ENCODE measurements around the gene SLFN11.
A peak's percentile ranks its signal among the peaks of the same experiment; 100 is the strongest.
"Not testable (repeated sequence)": the region's sequence is repeated elsewhere in the genome, so short reads cannot be mapped to it uniquely, and the experiment has no call there.

The SLFN11 gene

DNA sequence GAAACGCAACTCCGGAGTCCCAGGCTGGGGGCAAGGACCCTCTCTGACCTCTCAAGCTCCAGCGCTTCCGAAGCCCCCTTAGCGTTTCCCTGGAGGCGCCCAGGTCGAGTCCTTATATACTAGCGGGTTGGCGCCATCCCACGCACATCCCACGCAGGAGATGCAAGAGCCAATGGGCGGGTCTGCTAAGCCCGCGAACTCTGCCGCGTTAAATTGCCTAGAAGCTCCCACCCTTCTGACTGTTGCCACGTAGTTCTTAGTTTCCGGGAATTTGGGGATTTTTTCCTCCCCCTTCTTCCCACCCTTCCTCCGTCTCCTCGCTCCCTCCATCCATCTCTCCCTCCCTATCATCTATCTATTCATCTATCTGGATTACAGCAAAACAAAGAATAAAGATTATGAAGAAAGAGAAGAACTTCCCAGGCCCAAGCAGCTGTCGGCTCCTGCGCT lies at the start of gene SLFN11:
Gene SLFN11 (minus strand): TSS at position 88 of the 450 bp plus-strand sequence. CDS start 9,814 bp downstream, outside the sequence.
- peak within 1 kb of the TSS; percentile 60 for H3K4me3 ChIP-seq (ENCODE audit: low read depth, low read length)
- peak; percentile 30 for DNase-seq (ENCODE audit: low read depth)
- no peak for TF ChIP-seq CTCF (IDR thresholded peaks at IDR 0.05; ENCODE audit: low read depth, low read length, missing control alignments)

GRCh38 chr17:35421069-35421468 lies 47.6 kb upstream of the SLFN11 start:
- DNase-seq (ENCODE audit: low read depth); H3K4me3 ChIP-seq (ENCODE audit: low read depth, low read length): not testable (repeated sequence)

DNA sequence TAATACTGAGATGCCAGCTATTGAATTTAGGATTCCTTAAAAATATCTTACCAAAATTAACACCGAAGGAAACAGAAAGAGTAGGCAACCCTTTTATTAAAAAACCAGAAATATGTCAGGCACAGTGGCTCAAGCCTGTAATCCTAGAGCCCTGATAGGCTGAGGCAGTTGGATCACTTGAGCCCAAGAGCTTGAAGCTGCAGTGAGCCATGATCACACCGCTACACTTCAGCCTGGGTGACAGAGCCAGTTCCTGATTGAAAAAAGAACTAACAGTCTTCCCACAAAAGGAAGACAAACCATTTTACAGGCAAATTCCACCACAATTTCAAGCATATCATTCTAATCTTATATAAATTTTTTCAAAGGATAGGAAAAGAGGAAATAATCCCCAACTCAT lies 43.2 kb upstream of the SLFN11 start:
- H3K4me3 ChIP-seq (ENCODE audit: low read depth, low read length) = no peak overlapping the region
- DNase-seq (ENCODE audit: low read depth) = no peak
- TF ChIP-seq CTCF (IDR thresholded peaks at IDR 0.05; ENCODE audit: low read depth, low read length, missing control alignments) = no peak

- H3K4me3 ChIP-seq (ENCODE audit: low read depth, low read length); DNase-seq (ENCODE audit: low read depth): not testable (repeated sequence)
Measured at GRCh38 chr17:35414707-35415106, 41.3 kb upstream of the SLFN11 start.

- TF ChIP-seq CTCF (IDR thresholded peaks at IDR 0.05; ENCODE audit: low read depth, low read length, missing control alignments) = no peak
- no peak overlapping the region for H3K4me3 ChIP-seq (ENCODE audit: low read depth, low read length)
- no peak for DNase-seq (ENCODE audit: low read depth)
Measured at GRCh38 chr17:35414247-35414646, 40.8 kb upstream of the SLFN11 start.

DNA sequence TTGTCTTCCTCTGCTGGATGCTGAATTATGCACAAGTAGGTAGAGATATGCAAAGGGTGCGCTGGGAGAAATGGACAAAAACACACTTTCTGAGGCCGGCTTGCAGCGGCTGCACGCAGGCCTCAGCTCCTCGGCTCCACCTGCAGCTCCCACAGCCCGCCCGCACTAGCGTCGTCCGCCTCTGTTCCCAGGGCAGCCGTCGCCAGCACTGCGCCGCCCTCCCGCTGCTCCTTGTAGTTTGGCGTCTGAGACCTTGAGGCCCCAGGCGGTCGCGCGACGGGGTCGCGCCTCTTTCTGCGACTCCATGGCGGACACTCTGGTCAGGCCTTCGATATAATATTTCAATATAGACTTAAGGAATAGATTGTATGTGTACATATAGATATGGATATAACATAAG lies 34.1 kb upstream of the SLFN11 start:
- no peak for DNase-seq (ENCODE audit: low read depth)

GRCh38 chr17:35406568-35406967 lies 33.1 kb upstream of the SLFN11 start:
- no peak for DNase-seq (ENCODE audit: low read depth)
- TF ChIP-seq CTCF (IDR thresholded peaks at IDR 0.05; ENCODE audit: low read depth, low read length, missing control alignments) = no peak
- no peak overlapping the region for H3K4me3 ChIP-seq (ENCODE audit: low read depth, low read length)

More for the DNA sequence above, 34.1 kb upstream of the SLFN11 start:
- no peak overlapping the region for H3K4me3 ChIP-seq (ENCODE audit: low read depth, low read length)
- no peak for TF ChIP-seq CTCF (IDR thresholded peaks at IDR 0.05; ENCODE audit: low read depth, low read length, missing control alignments)

DNA sequence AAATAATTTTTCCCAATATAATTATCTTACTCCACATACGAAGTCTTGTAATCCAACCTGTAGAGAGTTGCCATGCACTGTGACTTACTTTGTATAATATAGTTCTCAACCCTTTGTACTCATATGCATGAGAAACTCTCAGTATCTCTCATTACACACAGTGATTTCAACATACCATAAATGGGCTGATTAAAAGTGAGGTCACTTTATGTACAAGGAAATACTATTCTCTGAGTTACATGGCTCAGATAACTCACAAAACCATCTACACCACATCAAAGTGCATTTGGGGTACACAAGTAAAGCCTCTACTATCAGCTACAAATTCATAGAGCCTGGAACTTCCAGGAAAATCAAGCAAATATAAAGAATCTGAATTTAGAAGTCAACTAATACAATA lies 30.9 kb upstream of the SLFN11 start:
- no peak for TF ChIP-seq CTCF (IDR thresholded peaks at IDR 0.05; ENCODE audit: low read depth, low read length, missing control alignments)
- DNase-seq (ENCODE audit: low read depth) = no peak
- H3K4me3 ChIP-seq (ENCODE audit: low read depth, low read length) = no peak overlapping the region

GRCh38 chr17:35393783-35394182 lies 20.4 kb upstream of the SLFN11 start:
- DNase-seq (ENCODE audit: low read depth) = not testable (repeated sequence)

More at GRCh38 chr17:35393783-35394182, 20.4 kb upstream of the SLFN11 start:
- not testable (repeated sequence) for H3K4me3 ChIP-seq (ENCODE audit: low read depth, low read length)
